ENCODE measurements around the gene RSU1. TPM values are rescaled to one million over a fixed set of nuclear protein-coding genes. Genes with fewer than 3 reads are reported as not detected.

Gene RSU1
- polyA plus RNA-seq, 2 of the 4 experiments (the other 2 are of a cell fraction), result 99.3 to 114 TPM

- WGBS (ENCODE audit: missing lambda C conversion rate), result 86% methylated on average over 6 of the region's 6 CpGs
- peak in 1 of 2 experiments; percentile 42 for DNase-seq (ENCODE audit: low read depth in 1 of 2, low spot score in 1 of 2)
Measured at GRCh38 chr10:16809074-16809718, 8.0 kb downstream of the RSU1 start.

GRCh38 chr10:16804123-16804522 lies 13.1 kb downstream of the RSU1 start:
- no peaks in the 10 kb centered on the region for H3K9me3 ChIP-seq
- CTCF ChIA-PET, result interaction anchor here (1.1 to 1.4 kb wide), 4 partner anchors 9 to 605 kb away, joined by 3 read pairs; no protein-coding TSS in a partner anchor
- TF ChIP-seq NFE2L2 (conservative IDR thresholded peaks at IDR 0.05; ENCODE audit: low read length) (no peak), HMGXB4 (CRISPR knock-in tag; IDR thresholded peaks at IDR 0.05; ENCODE audit: borderline replicate concordance) (no peak), JUN (IDR thresholded peaks at IDR 0.05) (no peak), NPAS2 (CRISPR knock-in tag; IDR thresholded peaks at IDR 0.05; ENCODE audit: borderline replicate concordance) (no peak), HES2 (IDR thresholded peaks at IDR 0.05) (no peak), RARB (CRISPR knock-in tag; IDR thresholded peaks at IDR 0.05) (no peak), E2F6 (IDR thresholded peaks at IDR 0.05; ENCODE audit: borderline replicate concordance, low read depth) (no peak), SMC3 (IDR thresholded peaks at IDR 0.05) (no peak), JUNB (IDR thresholded peaks at IDR 0.05) (no peak), RFX5 (IDR thresholded peaks at IDR 0.05) (no peak), RAD21 (conservative IDR thresholded peaks at IDR 0.05 in 1 of 2, IDR thresholded peaks at IDR 0.05 in 1 of 2) (no peak), MYC (IDR thresholded peaks at IDR 0.05; ENCODE audit: borderline replicate concordance, low read length) (no peak), NR3C1 (IDR thresholded peaks at IDR 0.05) (no peak), FOSL2 (IDR thresholded peaks at IDR 0.05) (no peak), FOSL2 (CRISPR knock-in tag; IDR thresholded peaks at IDR 0.05) (no peak), HDAC2 (IDR thresholded peaks at IDR 0.05) (no peak), ZFP36 (IDR thresholded peaks at IDR 0.05; ENCODE audit: borderline replicate concordance, partially characterized antibody) (no peak)
- ATAC-seq (no peak), DNase-seq (ENCODE audit: low read depth in 1 of 2, low spot score in 1 of 2) (no peak), FAIRE-seq (no peak)
- no peak overlapping the region for H3K4me3 ChIP-seq
- WGBS (ENCODE audit: missing lambda C conversion rate), result 90% methylated on average over 4 of the region's 4 CpGs
- H3K27ac ChIP-seq, result no peak overlapping the region
- no peaks in the 10 kb centered on the region for H3K4me1 ChIP-seq
- no peak overlapping the region for H3K4me2 ChIP-seq
- POLR2A ChIA-PET, result no interaction called here

More at GRCh38 chr10:16809074-16809718, 8.0 kb downstream of the RSU1 start:
- ATAC-seq (peak; percentile 77 to 90; a peak in 4 of 6 replicates), FAIRE-seq (no peak)
- POLR2A ChIA-PET, result no interaction called here
- Histone ChIP-seq H3K4me3 (no peak overlapping the region), H3K4me2 (no peak overlapping the region), H3K4me1 (no peaks in the 10 kb centered on the region), H3K9me3 (no peaks in the 10 kb centered on the region), H3K27ac (no peak overlapping the region)
- TF ChIP-seq SMC3 (IDR thresholded peaks at IDR 0.05) (peak; percentile 49), JUNB (IDR thresholded peaks at IDR 0.05) (no peak), ZSCAN20 (CRISPR knock-in tag; IDR thresholded peaks at IDR 0.05) (no peak), CTCF (IDR thresholded peaks at IDR 0.05) (peak; percentile 61), RAD21 (conservative IDR thresholded peaks at IDR 0.05 in 1 of 2, IDR thresholded peaks at IDR 0.05 in 1 of 2) (peak; percentile 44 to 60; a peak in 3 of 5 replicates)
- CTCF ChIA-PET, result interaction anchor here (0.6 kb wide), 1 partner anchor 900 kb away, joined by 5 read pairs; no protein-coding TSS in a partner anchor

All from A549 (cell line).